ENCODE measurements around the gene QSOX2.

DNA sequence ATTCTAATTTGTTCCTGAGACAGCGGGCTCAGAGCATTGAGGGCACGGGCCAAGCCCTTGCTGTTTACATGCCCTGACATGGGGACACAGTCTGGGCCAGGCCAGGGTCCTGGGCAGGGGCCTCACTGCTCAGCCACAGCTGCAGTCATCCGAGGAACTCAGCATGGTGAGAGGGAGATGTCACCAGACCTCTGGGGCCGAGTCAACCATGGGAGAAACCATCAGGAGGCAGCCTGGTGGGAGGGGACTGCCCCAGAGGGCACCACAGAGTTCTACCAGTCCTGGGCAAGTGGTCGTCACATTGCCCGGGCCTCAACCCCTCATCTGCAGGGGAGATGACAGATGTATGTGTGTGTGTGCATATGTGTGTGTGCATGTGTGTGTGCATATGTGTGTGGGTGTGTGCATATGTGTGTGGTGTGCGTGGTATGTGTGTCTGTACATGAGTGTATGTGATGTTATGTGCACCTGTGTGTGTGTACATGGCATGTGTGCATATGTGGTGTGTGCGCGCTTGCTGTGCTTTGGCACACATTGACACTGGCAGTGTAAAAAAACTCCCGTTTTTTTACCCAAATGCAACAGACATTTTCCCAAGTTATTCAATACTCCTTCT, 84.5 kb downstream of the QSOX2 start:
- TF ChIP-seq POLR2A (IDR thresholded peaks at IDR 0.05) = no peak
- TF ChIP-seq, protein P1, sequence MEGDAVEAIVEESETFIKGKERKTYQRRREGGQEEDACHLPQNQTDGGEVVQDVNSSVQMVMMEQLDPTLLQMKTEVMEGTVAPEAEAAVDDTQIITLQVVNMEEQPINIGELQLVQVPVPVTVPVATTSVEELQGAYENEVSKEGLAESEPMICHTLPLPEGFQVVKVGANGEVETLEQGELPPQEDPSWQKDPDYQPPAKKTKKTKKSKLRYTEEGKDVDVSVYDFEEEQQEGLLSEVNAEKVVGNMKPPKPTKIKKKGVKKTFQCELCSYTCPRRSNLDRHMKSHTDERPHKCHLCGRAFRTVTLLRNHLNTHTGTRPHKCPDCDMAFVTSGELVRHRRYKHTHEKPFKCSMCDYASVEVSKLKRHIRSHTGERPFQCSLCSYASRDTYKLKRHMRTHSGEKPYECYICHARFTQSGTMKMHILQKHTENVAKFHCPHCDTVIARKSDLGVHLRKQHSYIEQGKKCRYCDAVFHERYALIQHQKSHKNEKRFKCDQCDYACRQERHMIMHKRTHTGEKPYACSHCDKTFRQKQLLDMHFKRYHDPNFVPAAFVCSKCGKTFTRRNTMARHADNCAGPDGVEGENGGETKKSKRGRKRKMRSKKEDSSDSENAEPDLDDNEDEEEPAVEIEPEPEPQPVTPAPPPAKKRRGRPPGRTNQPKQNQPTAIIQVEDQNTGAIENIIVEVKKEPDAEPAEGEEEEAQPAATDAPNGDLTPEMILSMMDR (IDR thresholded peaks at IDR 0.05) = no peak

Data from Peyer's patch (tissue), 4 donors.